ENCODE data around the gene OCLN. TPM values are rescaled to one million over a fixed set of nuclear protein-coding genes. Genes with fewer than 3 reads are reported as not detected.

The OCLN gene
- total and polyA plus RNA-seq, 4 donors: 9.9 to 53.9 (median 19.0) TPM

- H3K4me3 ChIP-seq (ENCODE audit: low read depth in 1 of 3, low read length in 3 of 3): no peak overlapping the region
- TF ChIP-seq REST (IDR thresholded peaks at IDR 0.05) (no peak), FOXA2 (IDR thresholded peaks at IDR 0.05) (no peak)
- H3K27ac ChIP-seq (ENCODE audit: low read depth in 1 of 2, low read length in 2 of 2): no peak overlapping the region
- H3K9ac ChIP-seq (ENCODE audit: low read depth in 1 of 2, low read length in 2 of 2): no peak overlapping the region
- WGBS: 94% methylated on average over 3 of the region's 3 CpGs
- H3K9me3 ChIP-seq (ENCODE audit: control insufficient read depth in 4 of 4, low read length in 3 of 4): no peaks in the 10 kb centered on the region
- H3K36me3 ChIP-seq (ENCODE audit: control insufficient read depth in 4 of 4, insufficient read depth in 3 of 4, low read depth in 1 of 4, low read length in 3 of 4): no peaks in the 10 kb centered on the region
- DNase-seq (ENCODE audit: low spot score): no peak
- no peaks in the 10 kb centered on the region for H3K27me3 ChIP-seq (ENCODE audit: control insufficient read depth in 4 of 4, insufficient read depth in 4 of 4, low read length in 3 of 4)
- peaks cover 6 to 51% (median 25%) of the 10 kb centered on the region in 4 donors for H3K4me1 ChIP-seq (ENCODE audit: control insufficient read depth in 4 of 4, insufficient read depth in 4 of 4, low read length in 3 of 4)
Observed at GRCh38 chr5:69498384-69498783, 5.8 kb downstream of the OCLN start.

GRCh38 chr5:69502367-69502766, 9.8 kb downstream of the OCLN start:
- H3K9me3 ChIP-seq (ENCODE audit: control insufficient read depth in 4 of 4, low read length in 3 of 4): no peaks in the 10 kb centered on the region
- peaks cover 0 to 18% (median 6%) of the 10 kb centered on the region in 4 donors for H3K36me3 ChIP-seq (ENCODE audit: control insufficient read depth in 4 of 4, insufficient read depth in 3 of 4, low read depth in 1 of 4, low read length in 3 of 4)
- TF ChIP-seq MAX (IDR thresholded peaks at IDR 0.05): no peak
- TF ChIP-seq NR2F2 (IDR thresholded peaks at IDR 0.05): no peak
- TF ChIP-seq ATF3 (IDR thresholded peaks at IDR 0.05): no peak
- TF ChIP-seq FOXA1 (IDR thresholded peaks at IDR 0.05): no peak
- peak in 1 of 2 donors; percentile 12 for TF ChIP-seq RXRA (IDR thresholded peaks at IDR 0.05)
- no peak for TF ChIP-seq TAF1 (conservative IDR thresholded peaks at IDR 0.05)
- TF ChIP-seq SP1 (IDR thresholded peaks at IDR 0.05): peak; percentile 48
- peak; percentile 13 to 42 for TF ChIP-seq HNF4A (conservative IDR thresholded peaks at IDR 0.05)
- no peak for TF ChIP-seq JUND (IDR thresholded peaks at IDR 0.05)
- no peak for TF ChIP-seq EGR1 (IDR thresholded peaks at IDR 0.05; ENCODE audit: low read depth in 2 of 2)
- TF ChIP-seq RAD21 (IDR thresholded peaks at IDR 0.05): peak in 1 of 2 donors; percentile 14
- TF ChIP-seq ZBTB33 (IDR thresholded peaks at IDR 0.05): no peak
- TF ChIP-seq YY1 (IDR thresholded peaks at IDR 0.05): peak; percentile 20
- no peak for TF ChIP-seq GABPA (IDR thresholded peaks at IDR 0.05 in 1 of 2, conservative IDR thresholded peaks at IDR 0.05 in 1 of 2)
- TF ChIP-seq REST (IDR thresholded peaks at IDR 0.05): no peak
- no peak for TF ChIP-seq CTCF (IDR thresholded peaks at IDR 0.05; ENCODE audit: low read depth, low read length, missing input control)
- TF ChIP-seq FOXA2 (IDR thresholded peaks at IDR 0.05): no peak
- H3K27ac ChIP-seq (ENCODE audit: low read depth in 1 of 2, low read length in 2 of 2): peak overlapping the region; percentile 54 to 55
- no peaks in the 10 kb centered on the region for H3K27me3 ChIP-seq (ENCODE audit: control insufficient read depth in 4 of 4, insufficient read depth in 4 of 4, low read length in 3 of 4)
- peaks cover 4 to 27% (median 14%) of the 10 kb centered on the region in 4 donors for H3K4me1 ChIP-seq (ENCODE audit: control insufficient read depth in 4 of 4, insufficient read depth in 4 of 4, low read length in 3 of 4)
- WGBS: 17% methylated on average over 2 of the region's 2 CpGs
- no peak for DNase-seq (ENCODE audit: low spot score)
- no peak overlapping the region for H3K4me3 ChIP-seq (ENCODE audit: low read depth in 1 of 3, low read length in 3 of 3)
- no peak overlapping the region for H3K9ac ChIP-seq (ENCODE audit: low read depth in 1 of 2, low read length in 2 of 2)
